Colonic mucosa (tissue), 4 donors: Measurements from ENCODE around the gene ARHGEF26. TPM values are rescaled to one million over a fixed set of nuclear protein-coding genes. Genes with fewer than 3 reads are reported as not detected.

Experiments
- DNase-seq: peaks from one replicate; pipeline ENCODE4 v3.0.0-alpha.2; 2020
- H3K27ac ChIP-seq: fragments of 200-600 bp; one replicate; pipeline ENCODE4 v1.8.0; 2021
- H3K27me3 ChIP-seq: fragments of 200-600 bp; one replicate; pipeline ENCODE4 v1.8.0; 2021
- H3K36me3 ChIP-seq: fragments of 200-600 bp; one replicate; pipeline ENCODE4 v1.8.0; 2021
- H3K4me1 ChIP-seq: fragments of 200-600 bp; one replicate; pipeline ENCODE4 v1.8.0; 2021; ENCODE audit warnings: mild to moderate bottlenecking
- H3K4me3 ChIP-seq: fragments of 200-600 bp; one replicate; pipeline ENCODE4 v1.8.0; 2021
- H3K9ac ChIP-seq, 2 donors: one replicate each; pipeline ENCODE4 v1.7.0; 2013; ENCODE audit warnings: control low read depth in 2 of 2, low read depth in 2 of 2, low read length in 2 of 2
- H3K9me3 ChIP-seq: fragments of 200-600 bp; one replicate; pipeline ENCODE4 v1.8.0; 2021
- intact Hi-C: fragments of 100-400 bp; cut with DNase I; formaldehyde crosslinking; loops from one replicate; pipeline ENCODE4 v1.14.1; 2022
- total RNA-seq, 2 donors: library from RNA; stranded (reverse); fragmentation: NEBNext Ultra II Directional in 1 of 2; extraction: Animal tissue kit (Norgen Biotek cat#: 25700) in 1 of 2; gene quantifications; one replicate each; pipeline ENCODE4 v1.2.1, GENCODE V29; 2021
- TF ChIP-seq, protein P1 (sequence below): fragments of 200-600 bp; IDR thresholded peaks from one replicate; pipeline ENCODE4 v1.8.0; 2022; ENCODE audit warnings: antibody characterized with exemption, mild to moderate bottlenecking
- donor health status: healthy.
- donor health status: DM: no; HTN: no; CAD: no.
- donor health status: DM: no; HTN: no; CAD: no.

The ARHGEF26 gene
- total RNA-seq, 2 donors from 2014 or later = 5.2 to 6.6 TPM

DNA sequence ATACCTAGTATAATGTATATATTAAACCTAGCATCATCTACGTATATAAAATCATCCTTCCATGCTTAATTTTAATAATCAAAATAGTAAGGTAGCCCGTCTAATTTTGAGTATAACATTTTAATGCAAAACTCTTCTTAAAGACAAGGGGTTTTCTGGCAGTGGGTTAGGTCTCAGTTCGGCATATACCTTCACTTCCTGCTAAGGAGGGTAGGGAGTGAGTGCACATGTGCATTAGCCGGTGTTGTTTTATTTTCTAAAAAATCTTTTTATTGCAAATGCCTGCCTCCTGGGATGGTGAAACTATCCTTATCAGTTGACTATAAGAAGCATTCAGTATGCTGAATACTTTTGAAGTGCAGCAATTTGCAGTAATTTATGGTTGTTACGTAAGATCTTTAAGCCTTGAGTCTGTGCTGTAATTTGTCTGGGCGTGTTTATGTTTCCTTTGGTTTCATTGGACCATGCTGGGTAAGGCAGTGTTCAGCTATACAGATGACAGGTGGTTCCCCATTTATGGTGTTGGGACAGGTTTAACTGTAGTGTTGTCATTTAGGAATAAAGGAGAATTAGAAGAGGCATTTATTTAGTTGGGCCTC lies 11.7 kb downstream of the ARHGEF26 start:
- Histone ChIP-seq H3K36me3 (no peaks in the 10 kb centered on the region), H3K27ac (no peak overlapping the region), H3K4me1 (no peaks in the 10 kb centered on the region), H3K4me3 (no peak overlapping the region), H3K9ac (no peak overlapping the region), H3K9me3 (no peaks in the 10 kb centered on the region), H3K27me3 (no peaks in the 10 kb centered on the region)
- intact Hi-C loops = no loop called here
- TF ChIP-seq, protein P1, sequence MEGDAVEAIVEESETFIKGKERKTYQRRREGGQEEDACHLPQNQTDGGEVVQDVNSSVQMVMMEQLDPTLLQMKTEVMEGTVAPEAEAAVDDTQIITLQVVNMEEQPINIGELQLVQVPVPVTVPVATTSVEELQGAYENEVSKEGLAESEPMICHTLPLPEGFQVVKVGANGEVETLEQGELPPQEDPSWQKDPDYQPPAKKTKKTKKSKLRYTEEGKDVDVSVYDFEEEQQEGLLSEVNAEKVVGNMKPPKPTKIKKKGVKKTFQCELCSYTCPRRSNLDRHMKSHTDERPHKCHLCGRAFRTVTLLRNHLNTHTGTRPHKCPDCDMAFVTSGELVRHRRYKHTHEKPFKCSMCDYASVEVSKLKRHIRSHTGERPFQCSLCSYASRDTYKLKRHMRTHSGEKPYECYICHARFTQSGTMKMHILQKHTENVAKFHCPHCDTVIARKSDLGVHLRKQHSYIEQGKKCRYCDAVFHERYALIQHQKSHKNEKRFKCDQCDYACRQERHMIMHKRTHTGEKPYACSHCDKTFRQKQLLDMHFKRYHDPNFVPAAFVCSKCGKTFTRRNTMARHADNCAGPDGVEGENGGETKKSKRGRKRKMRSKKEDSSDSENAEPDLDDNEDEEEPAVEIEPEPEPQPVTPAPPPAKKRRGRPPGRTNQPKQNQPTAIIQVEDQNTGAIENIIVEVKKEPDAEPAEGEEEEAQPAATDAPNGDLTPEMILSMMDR = no peak
- DNase-seq = peak; percentile 45

DNA sequence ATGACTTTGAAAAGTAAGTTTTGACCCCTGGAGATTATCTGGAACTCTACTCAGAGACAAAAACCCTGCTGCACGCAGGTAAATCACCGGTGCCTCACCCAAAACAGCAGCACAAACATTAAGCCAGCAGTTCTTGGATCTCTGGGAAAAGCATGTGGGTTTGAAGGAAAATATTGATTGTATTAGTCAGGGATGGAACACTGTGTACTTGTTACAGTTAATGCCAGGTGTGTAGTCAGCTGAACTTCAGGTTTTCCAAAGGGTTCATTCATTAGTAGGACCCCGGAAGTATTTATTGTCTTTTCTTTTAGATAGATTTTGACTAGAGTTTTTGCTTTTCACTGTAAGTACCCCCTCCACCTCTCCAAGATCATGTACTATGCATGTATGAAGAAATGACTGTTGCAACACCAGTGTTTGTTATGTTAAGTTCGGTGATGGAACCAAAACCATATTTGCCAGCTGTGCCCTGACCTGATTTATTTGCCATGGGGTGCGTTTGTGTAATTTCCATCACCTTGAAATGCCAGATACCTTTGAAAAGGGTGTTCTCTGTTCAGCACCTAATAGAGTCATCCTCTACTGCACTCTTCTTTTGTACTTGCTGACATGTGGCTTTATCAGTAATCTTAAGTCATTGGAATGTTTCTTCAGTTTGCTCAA lies 14.5 kb downstream of the ARHGEF26 start:
- TF ChIP-seq, protein P1 = no peak
- Histone ChIP-seq H3K4me1 (no peaks in the 10 kb centered on the region), H3K27ac (no peak overlapping the region), H3K27me3 (no peaks in the 10 kb centered on the region), H3K9me3 (no peaks in the 10 kb centered on the region), H3K36me3 (no peaks in the 10 kb centered on the region), H3K4me3 (no peak overlapping the region), H3K9ac (no peak overlapping the region)
- DNase-seq = no peak
- intact Hi-C loops = no loop called here

DNA sequence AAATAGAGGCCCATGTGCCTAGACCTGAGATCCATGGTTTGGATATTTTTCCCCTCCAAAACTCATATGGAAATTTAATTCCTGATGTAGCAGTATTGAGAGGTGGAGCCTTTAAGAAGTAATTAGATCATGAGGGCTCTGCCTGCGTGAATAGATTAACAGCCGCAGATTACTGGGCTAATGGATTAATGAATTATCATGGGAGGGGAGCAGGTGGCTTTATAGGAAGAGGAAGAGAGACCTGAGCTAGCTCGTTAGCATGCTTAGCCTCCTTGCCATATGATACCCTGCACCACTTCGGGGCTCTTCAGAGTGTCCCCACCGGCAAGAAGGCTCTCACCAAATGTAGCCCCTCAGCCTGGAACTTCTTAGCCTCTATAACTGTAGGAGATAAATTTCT lies 15.8 kb downstream of the ARHGEF26 start:
- Histone ChIP-seq H3K36me3 (no peaks in the 10 kb centered on the region), H3K9me3 (no peaks in the 10 kb centered on the region), H3K9ac (no peak overlapping the region), H3K27ac (no peak overlapping the region), H3K27me3 (no peaks in the 10 kb centered on the region), H3K4me1 (no peaks in the 10 kb centered on the region), H3K4me3 (no peak overlapping the region)
- DNase-seq = no peak
- intact Hi-C loops = no loop called here
- TF ChIP-seq, protein P1 = no peak

DNA sequence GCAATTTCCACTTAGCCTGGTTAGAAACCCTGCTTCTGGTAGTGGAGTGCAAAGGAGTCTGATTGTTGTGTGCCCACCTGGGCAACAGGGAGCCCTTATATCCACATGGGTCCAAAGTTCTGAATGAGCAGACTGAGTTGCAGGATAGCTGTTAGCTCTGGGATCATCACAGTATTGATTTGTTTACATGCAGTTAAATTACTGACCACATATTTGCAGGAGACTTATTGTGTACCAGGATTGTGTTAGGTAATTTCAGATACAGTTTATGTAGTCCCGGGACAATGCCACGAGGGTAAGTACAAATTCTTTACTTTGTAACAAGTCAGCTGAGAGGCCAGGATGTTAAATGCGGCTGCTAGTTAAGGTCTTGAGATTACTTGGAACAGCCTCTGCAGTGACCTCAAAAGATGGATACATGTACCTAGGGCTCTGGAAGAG lies 18.8 kb downstream of the ARHGEF26 start:
- Histone ChIP-seq H3K9ac (no peak overlapping the region), H3K9me3 (no peaks in the 10 kb centered on the region), H3K4me3 (no peak overlapping the region), H3K36me3 (no peaks in the 10 kb centered on the region), H3K27me3 (no peaks in the 10 kb centered on the region), H3K4me1 (no peaks in the 10 kb centered on the region), H3K27ac (no peak overlapping the region)
- no peak for DNase-seq
- TF ChIP-seq, protein P1 = no peak
- intact Hi-C loops = no loop called here

DNA sequence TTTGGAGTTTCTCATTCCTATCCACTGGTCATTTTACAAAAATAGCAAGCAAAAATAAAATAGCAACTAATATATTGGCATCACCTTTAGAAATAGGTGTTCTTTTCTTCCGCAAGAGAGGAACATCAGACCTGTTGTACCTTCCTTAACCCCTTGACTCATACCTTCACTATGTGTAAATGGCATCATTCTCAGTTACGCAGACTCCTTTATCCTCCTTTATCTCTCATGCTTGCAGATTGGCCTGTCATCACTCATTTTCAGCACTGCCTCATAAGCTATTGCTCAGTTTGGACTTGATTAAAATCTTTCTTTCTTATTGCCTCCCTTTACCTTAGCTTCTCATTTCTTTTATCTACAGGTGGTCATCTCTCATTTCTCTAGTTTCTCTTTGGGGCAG lies 21.4 kb downstream of the ARHGEF26 start:
- Histone ChIP-seq H3K9ac (no peak overlapping the region), H3K4me1 (no peaks in the 10 kb centered on the region), H3K9me3 (no peaks in the 10 kb centered on the region), H3K4me3 (no peak overlapping the region), H3K27ac (no peak overlapping the region), H3K27me3 (no peaks in the 10 kb centered on the region), H3K36me3 (no peaks in the 10 kb centered on the region)
- DNase-seq = no peak
- TF ChIP-seq, protein P1 = no peak
- intact Hi-C loops = no loop called here
